H1 (cell line): ENCODE data around the gene CAPN3. TPM values are rescaled to one million over a fixed set of nuclear protein-coding genes. Genes with fewer than 3 reads are reported as not detected.

ENCODE experiments used
- CBX5 ChIP-seq: fragments of 300-800, 300-1000 bp; sonication (generic); IDR thresholded peaks from 2 replicates; pipeline ENCODE4 v1.7.1; 2016; ENCODE audit warnings: antibody characterized with exemption, low read length, low read depth
- CBX8 ChIP-seq: fragments of 300-800, 300-1000 bp; sonication (generic); IDR thresholded peaks from 2 replicates; pipeline ENCODE4 v1.7.1; 2016; ENCODE audit warnings: low read depth, low read length, borderline replicate concordance
- SP2 ChIP-seq: IDR thresholded peaks from 2 replicates; pipeline ENCODE4 v1.6.1; 2012; ENCODE audit warnings: mild to moderate bottlenecking, low read length, inconsistent platforms
- SUZ12 ChIP-seq: fragments of 200-600 bp; sonication (generic); IDR thresholded peaks from 2 replicates; pipeline ENCODE4 v1.6.1; 2012; ENCODE audit warnings: mild to moderate bottlenecking, inconsistent platforms, low read length, moderate library complexity, mixed read lengths
- TAF1 ChIP-seq: IDR thresholded peaks from 2 replicates; pipeline ENCODE4 v1.6.1; 2011; ENCODE audit warnings: mild to moderate bottlenecking, low read depth, low read length
- TBP ChIP-seq: IDR thresholded peaks from 2 replicates; pipeline ENCODE4 v1.6.1; 2011; ENCODE audit warnings: low read depth, low read length, improper control_type of control experiment
- polyA plus RNA-seq, 7 experiments: library from polyadenylated mRNA; depleted of rRNA in 3 of 7; stranded (reverse) in 5 of 7; unstranded in 2 of 7; fragments of >200 nt in 5 of 7; fragments of 200-250 nt in 2 of 7; gene quantifications; 1 replicate in 5 of 7; 2 replicates in 1 of 7; 4 replicates in 1 of 7; pipeline versions ENCODE4 v1.2.1 to v1.2.3, GENCODE V29; 2011 to 2013; ENCODE audit warnings: missing spikeins in 2 of 7, mixed read lengths in 2 of 7
- total RNA-seq: library from RNA; stranded (reverse); fragmentation: NEBNext Ultra II Directional; extraction: Animal tissue kit (Norgen Biotek cat#: 25700); gene quantifications from 2 replicates; pipeline ENCODE4 v1.2.1, GENCODE V29; 2021

CAPN3 gene
- total and polyA plus RNA-seq, 2 of the 8 experiments (the other 6 are each of a cell fraction or from before 2014, with no cell fraction given) = 0.80 to 2.1 TPM

- TF ChIP-seq CBX8 (no peak), SUZ12 (no peak), SP2 (no peak), TAF1 (no peak), TBP (no peak), CBX5 (no peak)
These were observed 4.5 kb upstream of the CAPN3 start (continued) for GRCh38 chr15:42354824-42355223.
